ENCODE measurements around the gene HUS1B.
"Not testable (repeated sequence)": the region's sequence is repeated elsewhere in the genome, so short reads cannot be mapped to it uniquely, and the experiment has no call there.

HUS1B gene

DNA sequence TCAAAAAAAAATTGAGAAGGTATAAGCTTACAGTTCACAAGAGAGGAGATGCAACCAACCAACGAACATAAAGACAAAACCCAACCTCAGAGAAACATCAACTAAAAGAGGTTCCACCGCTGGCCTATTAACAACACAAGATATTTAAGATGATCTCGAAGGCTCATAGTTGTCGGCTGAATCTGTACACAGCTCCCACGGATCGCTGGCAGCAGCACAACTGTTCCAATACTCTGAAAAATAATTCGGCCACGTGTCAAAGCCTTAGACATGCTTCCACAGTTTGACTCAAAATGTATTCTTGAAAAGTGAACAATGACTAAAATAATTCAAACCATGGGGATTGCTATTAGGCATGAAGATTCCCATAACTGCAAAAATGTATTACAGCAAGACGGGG is 22.4 kb upstream of the HUS1B start:
- DNase-seq (ENCODE audit: low read depth, low spot score), result no peak

DNA sequence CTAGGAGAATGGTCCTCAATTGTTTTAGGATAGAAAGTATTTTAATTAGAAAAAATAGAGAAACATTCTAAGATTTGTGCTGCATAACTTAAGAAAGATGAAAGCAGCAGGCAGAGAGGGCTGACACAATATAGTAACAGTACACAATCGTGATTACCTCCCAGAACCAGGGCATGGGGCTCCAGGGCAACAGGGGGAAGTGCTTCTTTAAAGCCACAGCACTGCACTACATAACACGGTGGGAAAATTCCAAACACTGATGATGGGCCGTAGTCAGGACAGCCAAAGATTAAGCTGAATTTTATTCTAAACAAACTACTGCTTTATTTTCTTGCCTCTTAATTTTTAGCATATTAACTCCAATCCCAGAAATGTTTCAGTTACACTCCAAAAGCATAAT is 21.6 kb upstream of the HUS1B start:
- DNase-seq (ENCODE audit: low read depth, low spot score), result no peak

DNA sequence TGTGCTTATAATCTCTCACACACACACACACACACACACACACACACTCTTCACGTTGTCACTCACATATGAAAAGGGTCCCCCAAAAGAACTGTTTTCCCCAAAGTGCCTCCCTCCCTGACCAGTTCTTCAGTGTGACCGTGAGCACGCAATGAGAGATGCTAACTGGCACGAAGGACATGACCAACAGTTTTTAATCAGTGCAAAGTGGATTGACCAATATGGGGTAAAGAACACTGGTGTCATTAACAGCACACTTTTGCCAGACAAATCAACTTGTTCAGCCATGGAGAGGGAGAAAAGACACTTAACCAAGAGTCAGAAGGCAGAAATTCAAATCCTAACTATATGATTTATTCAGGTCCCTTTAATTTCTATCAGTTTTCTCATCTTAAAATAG is 21.0 kb upstream of the HUS1B start:
- no peak for DNase-seq (ENCODE audit: low read depth, low spot score)

DNA sequence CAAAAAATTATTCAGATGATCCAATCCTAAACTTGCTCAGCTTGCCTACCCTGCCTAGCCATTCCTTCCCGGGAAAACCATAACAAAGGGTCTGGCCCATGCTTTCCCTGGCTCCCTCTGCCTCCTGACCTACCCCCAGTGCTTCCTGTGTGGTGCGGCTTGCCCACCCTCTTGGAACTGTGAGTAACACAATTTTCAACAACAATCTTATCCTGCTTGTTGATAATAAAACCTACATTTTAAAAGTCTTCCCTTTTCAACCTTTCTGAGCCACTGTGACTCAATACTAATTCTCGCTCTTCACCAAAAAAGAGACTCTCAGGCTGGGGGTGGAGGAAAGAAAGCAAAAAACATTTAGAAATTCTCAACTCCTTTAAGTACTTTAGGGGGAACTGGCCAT is 18.1 kb upstream of the HUS1B start:
- DNase-seq (ENCODE audit: low read depth, low spot score), result no peak

DNA sequence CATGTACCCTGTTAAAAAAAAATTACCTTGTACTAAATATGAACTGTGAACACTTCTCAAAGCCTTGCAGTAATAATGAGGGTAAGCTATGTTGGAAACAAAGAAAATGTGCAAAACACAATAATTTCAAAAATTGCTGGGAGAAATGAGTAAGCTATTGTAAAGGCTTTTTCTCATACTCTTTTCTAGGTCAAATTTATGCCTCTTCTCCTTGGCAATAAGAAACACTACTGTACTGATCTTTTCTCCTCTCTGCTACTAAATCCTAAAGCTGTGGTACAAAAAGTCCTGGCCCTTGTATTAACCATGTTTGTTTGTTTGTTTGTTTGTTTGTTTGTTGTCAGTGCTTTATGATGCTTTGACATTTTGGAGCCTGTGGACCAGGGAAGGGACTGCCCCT is 17.5 kb upstream of the HUS1B start:
- no peak for DNase-seq (ENCODE audit: low read depth, low spot score)

DNA sequence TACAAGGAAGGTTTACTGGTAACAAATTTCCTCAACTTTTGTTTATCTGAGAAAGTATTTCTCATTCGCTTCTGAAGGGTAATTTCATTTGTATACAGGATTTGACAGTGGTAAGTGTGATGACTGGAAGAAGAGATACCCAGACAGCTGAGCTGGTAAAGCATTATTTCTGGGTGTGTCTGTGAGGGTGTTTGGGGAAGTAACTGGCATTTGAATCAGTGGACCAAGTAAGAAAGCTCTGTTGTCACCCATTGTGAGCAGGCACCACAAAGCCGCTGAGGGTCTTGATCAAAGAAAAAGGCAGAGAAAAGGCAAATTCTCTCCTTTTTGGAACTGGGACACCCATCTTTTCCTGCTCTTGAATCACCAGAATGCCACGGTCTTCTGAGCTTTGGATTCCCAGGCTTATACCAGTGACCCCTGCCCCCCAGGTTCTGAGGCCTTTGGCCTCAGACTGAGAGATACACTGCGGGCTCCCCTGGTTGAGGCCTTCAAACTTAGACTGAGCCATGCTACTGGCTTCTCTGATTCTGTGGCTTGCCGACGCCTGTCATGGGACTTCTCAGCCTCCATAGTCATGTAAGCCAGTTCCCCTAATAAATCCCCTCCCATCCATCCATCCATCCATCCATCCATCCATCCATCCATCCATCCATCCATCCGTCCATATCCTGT is 10.5 kb upstream of the HUS1B start:
- DNase-seq (ENCODE audit: low read depth, low spot score), result no peak

DNA sequence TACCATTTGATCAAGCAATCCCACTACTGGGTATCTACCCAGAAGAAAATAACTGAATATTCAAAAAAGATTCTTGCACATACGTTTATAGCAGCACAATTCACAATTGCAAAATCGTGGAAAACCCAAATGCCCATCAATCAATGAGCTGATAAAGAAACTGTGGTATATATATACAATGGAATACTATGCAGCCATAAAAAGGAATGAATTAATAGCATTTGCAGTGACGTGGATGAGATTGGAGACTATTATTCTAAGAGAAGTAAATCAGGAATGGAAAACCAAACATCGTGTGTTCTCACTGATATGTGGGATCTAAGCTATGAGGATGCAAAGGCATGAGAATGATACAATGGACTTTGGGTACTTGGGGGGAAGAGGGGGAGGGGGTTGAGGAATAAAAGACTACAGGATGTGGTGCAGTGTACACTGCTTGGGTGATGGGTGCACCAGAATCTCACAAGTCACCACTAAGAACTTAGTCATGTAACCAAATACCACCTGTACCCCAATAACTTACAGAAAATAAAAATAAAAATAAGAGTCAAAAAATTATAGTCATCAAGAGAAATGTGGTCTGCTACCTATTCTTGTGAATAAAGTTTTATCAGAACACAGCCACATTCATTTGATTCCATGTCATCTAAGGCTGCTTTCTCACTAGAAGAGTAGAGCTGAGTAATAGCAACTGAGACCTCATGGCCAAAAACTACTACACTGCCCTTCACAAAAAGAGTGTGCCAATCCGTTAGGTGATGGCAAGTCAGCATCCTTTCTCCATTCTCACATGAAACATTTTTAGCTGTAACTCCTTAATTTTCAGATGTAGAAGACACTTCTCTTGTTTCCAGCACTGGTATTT is 8.7 kb upstream of the HUS1B start:
- no peak for DNase-seq (ENCODE audit: low read depth, low spot score)

DNA sequence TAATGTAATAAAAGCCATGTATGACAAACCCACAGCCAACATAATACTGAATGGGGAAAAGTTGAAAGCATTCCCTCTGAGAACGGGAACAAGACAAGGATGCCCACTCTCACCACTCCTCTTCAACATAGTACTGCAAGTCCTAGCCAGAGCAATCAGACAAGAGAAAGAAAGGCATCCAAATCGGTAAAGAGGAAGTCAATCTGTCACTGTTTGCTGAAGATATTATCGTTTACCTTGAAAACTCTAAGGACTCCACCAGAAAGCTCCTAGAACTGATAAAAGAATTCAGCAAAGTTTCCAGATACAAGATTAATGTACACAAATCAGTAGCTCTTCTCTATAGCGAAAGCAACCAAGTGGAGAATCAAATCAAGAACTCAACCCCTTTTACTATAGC is 6.9 kb upstream of the HUS1B start:
- not testable (repeated sequence) for DNase-seq (ENCODE audit: low read depth, low spot score)

DNA sequence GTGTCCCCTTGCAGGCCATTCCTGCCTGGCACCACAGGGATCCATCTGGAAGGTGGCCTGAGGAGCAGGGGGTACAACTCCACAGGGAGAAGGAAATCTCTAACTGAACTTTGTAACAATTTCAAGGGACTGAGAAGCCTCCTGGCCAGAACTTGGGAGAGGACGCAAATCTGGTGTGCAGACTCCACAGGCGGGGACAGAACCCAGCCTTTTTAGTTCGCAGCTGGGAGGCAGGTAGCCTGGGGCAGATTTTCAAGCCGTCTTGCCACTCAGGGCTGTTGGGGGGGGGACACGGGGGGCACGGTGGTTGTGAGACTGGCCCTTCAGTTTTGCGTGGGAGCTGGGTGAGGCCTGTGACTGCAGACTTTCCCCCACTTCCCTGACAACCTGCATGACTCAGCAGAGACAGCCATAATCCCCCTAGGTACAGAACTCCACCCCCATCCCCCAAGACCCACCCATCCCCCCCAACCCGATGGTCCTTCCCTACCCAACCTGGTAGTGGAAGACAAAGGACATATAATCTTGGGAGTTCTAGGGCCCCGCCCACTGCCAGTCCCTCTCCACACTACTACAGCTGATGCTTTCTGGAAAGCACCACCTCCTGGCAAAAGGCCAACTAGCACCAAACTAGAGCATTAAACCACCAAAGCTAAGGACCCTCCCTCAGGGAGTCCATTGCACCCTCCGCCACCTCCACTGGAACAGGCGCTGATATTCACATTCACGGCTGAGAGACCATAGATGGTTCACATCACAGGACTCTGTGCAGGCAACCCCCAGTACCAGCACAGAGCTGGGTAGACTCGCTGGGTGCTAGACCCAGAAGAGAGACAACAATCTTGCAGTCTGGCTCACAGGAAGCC is 3.0 kb upstream of the HUS1B start:
- DNase-seq (ENCODE audit: low read depth, low spot score), result no peak

DNA sequence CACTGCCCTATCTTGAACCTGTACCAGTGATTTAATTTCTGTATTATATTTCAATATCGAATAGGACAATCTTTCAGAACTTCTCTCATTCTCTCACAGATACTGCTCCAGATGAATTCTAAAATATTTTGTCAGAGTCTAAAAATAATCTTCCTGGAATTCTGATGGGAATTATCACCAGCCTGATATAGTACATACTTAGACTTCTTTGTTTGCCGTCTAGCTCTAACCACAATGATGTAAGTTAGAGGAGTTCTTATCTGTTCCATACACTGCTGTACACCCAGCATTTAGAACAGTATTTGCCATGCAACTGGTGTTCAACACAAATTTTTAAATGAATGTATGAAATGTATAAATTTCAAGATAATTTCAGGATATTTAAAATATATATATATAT is 1.3 kb upstream of the HUS1B start:
- no peak for DNase-seq (ENCODE audit: low read depth, low spot score)

DNA sequence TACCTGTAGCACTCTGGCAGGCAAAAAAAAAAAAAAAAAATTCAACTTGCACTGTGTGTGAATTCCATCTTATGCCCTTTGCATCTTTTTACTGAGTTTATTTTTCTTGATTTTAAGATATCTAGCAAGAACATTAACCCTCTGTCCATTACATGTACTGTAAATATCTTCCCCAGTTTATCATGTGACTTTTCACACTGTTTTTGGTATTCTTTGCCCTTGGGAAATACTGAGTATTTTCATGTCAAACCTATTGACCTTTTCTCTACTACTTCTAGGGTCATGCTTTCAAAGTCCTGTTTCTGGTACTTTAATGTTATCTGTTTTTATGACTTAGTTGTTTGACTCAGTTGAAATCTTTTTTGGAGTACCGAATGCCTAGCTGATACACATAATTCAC is 843 bp upstream of the HUS1B start:
- no peak for DNase-seq (ENCODE audit: low read depth, low spot score)

DNA sequence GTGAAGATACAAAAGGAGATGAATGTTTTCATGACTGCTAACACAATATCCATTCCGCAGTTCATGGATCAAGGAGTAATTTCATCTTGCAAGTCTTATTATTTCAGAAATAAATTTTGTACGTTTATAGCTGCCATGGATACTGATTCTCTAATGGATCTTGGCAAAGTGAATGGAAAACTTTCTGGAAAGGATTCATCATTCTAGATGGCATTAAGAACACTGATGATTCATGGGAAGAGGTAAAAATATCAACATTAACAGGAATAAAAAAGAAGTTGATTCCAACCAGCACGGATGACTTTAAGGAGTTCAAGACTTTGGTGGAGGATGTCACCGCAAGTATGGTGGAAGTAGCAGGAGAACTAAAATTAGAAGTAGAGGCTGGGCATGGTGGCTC is 2.8 kb downstream of the HUS1B start:
- DNase-seq (ENCODE audit: low read depth, low spot score), result no peak

DNA sequence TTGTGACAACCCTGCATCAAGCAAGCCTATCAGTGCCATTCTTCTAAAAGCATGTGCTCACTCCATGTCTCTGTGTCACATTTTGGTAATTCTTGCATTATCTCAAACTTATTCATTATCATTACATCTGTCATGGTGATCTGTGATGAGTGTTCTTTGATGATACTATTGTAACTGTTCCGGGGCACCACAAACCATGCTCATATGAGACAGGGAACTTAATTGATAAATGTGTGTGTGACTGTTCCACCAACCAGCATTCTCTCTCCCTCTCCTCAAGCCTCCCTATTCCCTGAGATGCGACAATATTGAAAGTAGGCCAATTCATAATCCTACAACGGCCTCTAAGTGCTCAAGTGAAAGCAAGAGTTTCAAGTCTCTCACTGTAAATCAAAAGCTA is 4.0 kb downstream of the HUS1B start:
- no peak for DNase-seq (ENCODE audit: low read depth, low spot score)

DNA sequence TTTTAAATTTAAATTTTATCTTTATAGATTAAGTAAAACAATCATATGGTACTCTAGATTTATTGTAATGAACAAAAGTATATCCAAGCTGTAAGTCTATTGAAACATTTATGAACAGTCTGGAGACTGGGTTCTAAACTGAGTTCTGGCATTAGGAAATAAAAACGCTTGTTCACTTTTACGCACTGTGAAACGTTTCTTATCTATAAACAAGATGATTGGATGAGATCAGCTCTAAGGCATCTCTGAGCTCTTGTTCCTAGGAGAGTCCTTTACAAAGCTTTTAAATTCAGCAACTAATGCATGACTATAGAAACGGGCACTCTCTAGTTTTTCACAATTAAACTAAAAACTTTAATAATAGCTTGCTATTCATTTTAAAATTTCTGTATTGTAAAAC is 6.8 kb downstream of the HUS1B start:
- DNase-seq (ENCODE audit: low read depth, low spot score), result no peak

DNA sequence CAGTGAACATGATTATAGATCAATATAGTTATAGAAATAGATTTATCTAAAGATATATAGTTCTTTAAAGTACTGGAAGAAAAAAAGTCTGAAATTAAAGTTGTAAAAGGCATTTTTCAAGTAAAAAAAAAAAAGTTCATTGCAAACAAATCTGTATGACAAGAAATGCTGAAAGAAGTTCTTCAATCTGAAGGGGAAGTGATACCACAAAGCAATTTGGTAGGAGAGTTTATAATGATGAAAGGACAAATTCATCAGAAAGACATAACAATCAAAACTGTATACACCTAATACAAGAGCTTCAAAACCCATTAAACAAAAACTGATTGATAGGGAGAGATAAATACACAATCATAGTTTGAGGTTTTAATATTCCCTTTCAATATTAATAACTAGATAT is 14.1 kb downstream of the HUS1B start:
- no peak for DNase-seq (ENCODE audit: low read depth, low spot score)

DNA sequence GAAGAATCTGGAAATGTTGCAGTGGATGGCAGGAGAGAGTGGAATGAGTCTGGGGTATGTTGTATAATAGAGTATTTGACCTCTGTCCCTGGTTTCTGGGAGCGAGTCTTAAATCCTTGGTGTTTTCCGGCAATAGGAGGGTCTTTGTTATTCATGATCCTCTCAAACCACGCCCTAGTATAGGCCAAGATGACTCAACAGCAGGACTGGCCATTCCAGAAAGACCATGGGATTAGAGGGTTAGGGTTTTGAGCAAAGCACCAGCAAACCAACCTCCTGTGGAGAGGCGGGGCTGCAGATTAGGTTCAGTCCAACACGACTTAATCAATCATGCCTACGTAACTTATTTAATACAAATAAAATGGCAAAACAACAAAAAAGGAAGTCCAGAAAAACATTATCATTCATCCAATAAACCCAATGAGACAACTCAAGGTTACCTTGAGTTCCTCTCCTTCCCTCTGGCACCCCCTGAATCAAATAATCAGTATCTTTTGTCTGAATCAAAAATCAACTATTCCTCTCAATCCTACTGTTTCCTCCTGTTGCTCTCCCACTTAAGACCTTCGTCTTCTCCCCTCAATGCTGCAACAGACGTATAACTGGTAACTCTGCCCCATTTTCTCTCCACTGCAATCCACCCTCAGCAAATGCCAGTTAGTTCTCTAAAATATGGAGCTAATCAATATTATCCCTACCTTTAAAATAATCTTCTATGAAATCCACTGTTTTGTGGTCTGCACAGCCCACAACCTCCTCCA is 15.5 kb downstream of the HUS1B start:
- DNase-seq (ENCODE audit: low read depth, low spot score), result no peak

DNA sequence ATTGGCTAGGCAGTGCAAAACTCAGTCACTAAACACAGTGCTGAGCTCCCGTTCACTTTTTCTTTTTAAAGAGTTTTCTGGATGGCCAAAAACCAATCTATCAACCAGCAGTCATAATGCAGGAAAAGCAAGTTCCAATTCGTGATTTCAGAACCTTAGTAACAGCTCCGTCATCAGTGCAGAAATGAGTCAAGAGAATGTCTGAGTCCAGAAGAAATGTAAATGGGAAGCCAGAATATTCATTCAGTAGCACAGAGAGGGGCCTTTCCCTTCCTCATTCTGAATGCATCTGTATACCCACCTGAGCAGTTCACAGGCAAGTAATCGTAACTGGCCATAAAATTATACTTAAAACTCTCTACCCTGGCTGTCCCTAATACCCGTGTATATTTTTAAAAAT is 20.4 kb downstream of the HUS1B start:
- no peak for DNase-seq (ENCODE audit: low read depth, low spot score)

DNA sequence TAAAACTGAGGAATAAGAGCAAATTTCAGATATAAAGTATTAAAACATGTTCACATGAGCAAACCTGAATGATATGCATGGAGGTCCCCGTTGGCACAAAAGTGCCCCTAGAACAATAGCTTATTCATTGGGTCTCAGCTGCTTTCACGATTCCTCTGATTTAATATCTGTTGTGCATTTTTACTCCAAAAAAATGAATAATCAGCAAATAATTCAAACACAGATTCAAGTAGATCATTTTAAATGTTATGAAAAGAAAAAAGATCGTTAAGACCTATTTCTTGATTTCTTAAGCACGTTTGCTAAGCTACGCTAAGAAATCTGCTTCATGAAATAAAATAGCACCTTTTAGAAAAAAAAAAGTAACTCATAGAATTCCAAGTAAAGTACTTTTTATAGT is 21.7 kb downstream of the HUS1B start:
- no peak for DNase-seq (ENCODE audit: low read depth, low spot score)

DNA sequence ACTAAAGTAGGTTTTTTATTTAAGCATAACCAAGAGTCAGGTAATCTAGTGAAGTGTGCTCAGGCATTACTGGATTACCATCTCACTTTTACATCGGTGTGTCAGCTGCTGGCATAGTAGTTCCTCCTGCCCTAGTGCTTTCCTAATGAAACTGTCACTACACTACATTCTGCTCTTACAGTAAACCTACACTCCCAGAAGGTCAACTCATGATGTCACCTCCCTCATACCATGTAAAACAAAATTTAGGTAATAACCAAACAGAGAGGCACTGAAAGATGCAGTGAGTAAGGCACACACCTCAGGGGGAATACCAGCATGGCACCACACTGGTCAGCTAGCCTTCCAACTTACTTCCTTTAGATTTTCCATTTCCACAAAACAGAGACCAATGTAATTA is 23.3 kb downstream of the HUS1B start:
- DNase-seq (ENCODE audit: low read depth, low spot score), result no peak

DNA sequence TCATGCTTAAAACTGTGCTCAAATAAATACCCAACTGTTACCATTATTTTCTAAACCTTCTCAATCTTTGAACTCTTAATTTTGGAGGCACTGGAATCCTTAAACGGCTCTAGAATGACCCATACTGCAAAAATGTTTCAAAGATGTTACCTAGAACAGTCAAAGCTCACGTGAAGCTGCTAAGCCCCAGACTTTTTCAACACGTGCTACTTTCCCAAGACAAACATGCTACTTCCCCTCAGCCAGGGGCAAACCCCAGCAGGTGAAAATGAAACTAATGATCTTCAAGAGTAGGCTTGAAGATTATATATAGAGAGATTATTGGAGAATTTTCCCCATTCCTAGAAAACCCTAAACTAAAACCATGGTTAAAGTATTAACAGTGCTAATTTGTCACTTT is 28.1 kb downstream of the HUS1B start:
- DNase-seq (ENCODE audit: low read depth, low spot score), result no peak

DNA sequence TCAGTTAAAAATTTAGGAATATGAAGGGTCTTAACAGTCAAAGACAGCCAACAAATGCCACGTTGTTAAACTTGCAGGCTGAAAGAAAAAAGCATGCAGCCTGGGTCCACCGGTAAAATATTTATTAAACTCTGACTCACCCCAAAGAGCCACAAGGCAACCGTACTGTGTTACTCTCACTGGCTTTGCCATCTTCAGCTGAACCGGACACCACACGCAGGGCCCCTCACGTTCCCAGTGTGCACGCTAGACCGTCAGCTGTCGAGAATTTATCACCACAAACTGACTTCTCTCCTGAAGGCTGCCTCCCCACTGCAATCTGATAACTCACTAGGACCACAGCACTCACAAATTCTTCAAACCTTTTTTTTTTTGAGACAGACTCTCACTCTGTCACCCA is 30.7 kb downstream of the HUS1B start:
- DNase-seq (ENCODE audit: low read depth, low spot score), result no peak

DNA sequence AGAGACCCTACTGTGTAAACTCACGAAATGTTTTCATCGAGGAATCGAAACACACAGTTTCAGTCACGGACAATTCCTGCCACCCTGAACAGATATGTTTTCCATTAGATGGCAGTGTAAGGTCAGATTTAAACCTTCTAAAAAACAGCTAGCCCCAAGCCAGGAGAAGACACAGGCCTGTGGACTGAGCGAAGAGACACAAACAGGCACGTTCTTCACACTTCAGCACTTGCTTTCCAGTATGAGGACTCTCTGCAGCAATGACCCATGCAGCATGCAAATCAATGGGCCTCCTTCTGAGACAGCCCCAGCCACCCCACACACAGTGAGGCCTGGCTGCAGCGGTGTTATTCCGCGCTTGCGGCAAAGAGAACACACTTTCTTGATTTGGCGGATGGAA is 31.9 kb downstream of the HUS1B start:
- no peak for DNase-seq (ENCODE audit: low read depth, low spot score)
